GM23338 (cell line): ENCODE measurements around the gene RAN. TPM values are rescaled to one million over a fixed set of nuclear protein-coding genes. Genes with fewer than 3 reads are reported as not detected.
A peak's percentile ranks its signal among the peaks of the same experiment; 100 is the strongest.

ENCODE experiments used
- ATAC-seq: fragments of 200-7000 bp; cut with Tn5 transposase; 3 replicates; pipeline ENCODE4 v1.9.1; 2020
- DNase-seq: peaks from one replicate; pipeline ENCODE4 v3.0.0-alpha.2; 2015; ENCODE audit warnings: low spot score
- H2AFZ ChIP-seq: fragments of 200-600 bp; sonication (generic); 2 replicates; pipeline ENCODE4 v1.8.0; 2016; ENCODE audit warnings: antibody characterized with exemption, mild to moderate bottlenecking, moderate library complexity
- H3F3A ChIP-seq: fragments of 200-600 bp; sonication (generic); replicated peaks from 2 replicates; pipeline ENCODE4 v1.8.0; 2017; ENCODE audit warnings: antibody characterized with exemption, mixed run types, low read depth
- H3K27ac ChIP-seq: fragments of 200-600 bp; sonication (generic); 2 replicates; pipeline ENCODE4 v1.6.1; 2016; ENCODE audit warnings: low read depth
- H3K27me3 ChIP-seq: fragments of 200-600 bp; sonication (generic); 2 replicates; pipeline ENCODE4 v1.8.0; 2016; ENCODE audit warnings: mild to moderate bottlenecking, mixed run types, moderate library complexity; ENCODE audit not compliant: insufficient read depth
- H3K36me3 ChIP-seq: fragments of 200-600 bp; sonication (generic); 2 replicates; pipeline ENCODE4 v1.8.0; 2016; ENCODE audit warnings: mild to moderate bottlenecking; ENCODE audit not compliant: insufficient read depth
- H3K4me1 ChIP-seq: fragments of 200-600 bp; sonication (generic); 2 replicates; pipeline ENCODE4 v1.8.0; 2016; ENCODE audit warnings: mild to moderate bottlenecking, moderate library complexity; ENCODE audit not compliant: insufficient read depth
- H3K4me2 ChIP-seq: fragments of 200-600 bp; sonication (generic); 2 replicates; pipeline ENCODE4 v1.7.1; 2017; ENCODE audit warnings: mixed run types
- H3K4me3 ChIP-seq: fragments of 200-600 bp; sonication (generic); 2 replicates; pipeline ENCODE4 v1.6.1; 2016; ENCODE audit warnings: mixed run types
- H3K79me2 ChIP-seq: fragments of 200-600 bp; sonication (generic); replicated peaks from 2 replicates; pipeline ENCODE4 v1.8.0; 2017; ENCODE audit warnings: mild to moderate bottlenecking; ENCODE audit not compliant: insufficient read depth
- H3K9me2 ChIP-seq: fragments of 200-600 bp; sonication (generic); 2 replicates; pipeline ENCODE4 v1.8.0; 2017; ENCODE audit not compliant: insufficient read depth
- H4K20me1 ChIP-seq: fragments of 200-600 bp; sonication (generic); replicated peaks from 2 replicates; pipeline ENCODE4 v1.8.0; 2017; ENCODE audit warnings: mild to moderate bottlenecking; ENCODE audit not compliant: insufficient read depth
- H3K27ac Mint-ChIP-seq: 2 replicates; pipeline ENCODE4 v1.8.0; 2020; ENCODE audit warnings: inconsistent platforms, mild to moderate bottlenecking, moderate library complexity, mixed read lengths
- H3K27me3 Mint-ChIP-seq: 3 replicates; pipeline ENCODE4 v1.8.0; 2022; ENCODE audit warnings: low read depth, mild to moderate bottlenecking, moderate library complexity, mixed read lengths, inconsistent platforms; ENCODE audit not compliant: insufficient read depth, poor library complexity
- H3K36me3 Mint-ChIP-seq: 3 replicates; pipeline ENCODE4 v1.8.0; 2021; ENCODE audit warnings: low read depth, mild to moderate bottlenecking, inconsistent platforms, moderate library complexity, mixed read lengths
- H3K4me1 Mint-ChIP-seq: 3 replicates; pipeline ENCODE4 v1.8.0; 2020; ENCODE audit warnings: mild to moderate bottlenecking, inconsistent platforms, mixed read lengths
- H3K4me3 Mint-ChIP-seq: 3 replicates; pipeline ENCODE4 v1.8.0; 2021; ENCODE audit warnings: moderate library complexity, mild to moderate bottlenecking, inconsistent platforms, mixed read lengths
- H3K9me3 Mint-ChIP-seq: 3 replicates; pipeline ENCODE4 v1.8.0; 2020; ENCODE audit warnings: moderate library complexity, mild to moderate bottlenecking, inconsistent platforms, mixed read lengths
- CREB1 ChIP-seq: fragments of 250-450 bp; sonication (Bioruptor Pico); IDR thresholded peaks from 2 replicates; pipeline ENCODE4 v1.5.0; 2020; ENCODE audit warnings: low read depth, mild to moderate bottlenecking, moderate library complexity
- CTCF ChIP-seq, 2 experiments: fragments of 200-600 bp in 1 of 2; sonication (generic) in 1 of 2; conservative IDR thresholded peaks; 2 replicates each; pipeline versions ENCODE4 v1.5.1 to v1.6.1; 2016 to 2017; ENCODE audit warnings: antibody characterized with exemption in 2 of 2, low read depth in 2 of 2, mild to moderate bottlenecking in 2 of 2, moderate library complexity in 1 of 2
- ETS1 ChIP-seq: IDR thresholded peaks from 2 replicates; pipeline ENCODE4 v1.6.1; 2016; ENCODE audit warnings: antibody characterized with exemption
- NANOG ChIP-seq: IDR thresholded peaks from 2 replicates; pipeline ENCODE4 v1.6.1; 2016; ENCODE audit warnings: antibody characterized with exemption, borderline replicate concordance
- REST ChIP-seq: IDR thresholded peaks from one replicate; pipeline ENCODE4 v1.6.1; 2018; ENCODE audit warnings: antibody characterized with exemption; ENCODE audit not compliant: unreplicated experiment
- STAT1 ChIP-seq: IDR thresholded peaks from one replicate; pipeline ENCODE4 v1.6.1; 2016; ENCODE audit warnings: antibody characterized with exemption; ENCODE audit not compliant: unreplicated experiment
- polyA plus RNA-seq: library from polyadenylated mRNA; unstranded; fragments of >200 nt; fragmentation: Nextera tagmentation; extraction: Ambion mirVana; gene quantifications from 2 replicates; pipeline ENCODE4 v1.2.1, GENCODE V29; 2016
- total RNA-seq: library from RNA; depleted of rRNA; stranded (reverse); fragments of >200 nt; shearing (Covaris generic); gene quantifications from 2 replicates; pipeline ENCODE4 v1.2.3, GENCODE V29; 2014

Gene RAN
- total and polyA plus RNA-seq, 2 experiments from 2014 or later, result 976 to 2,289 TPM

- Histone ChIP-seq H3K36me3 (no peaks in the 10 kb centered on the region; the same call in 1 of the 2 replicates), H3K27me3 (no peaks in the 10 kb centered on the region), H3K4me1 (no peaks in the 10 kb centered on the region), H3K27ac (no peak overlapping the region), H3K4me2 (no peak overlapping the region), H2AFZ (no peak overlapping the region), H4K20me1 (no peaks in the 10 kb centered on the region), H3K79me2 (no peaks in the 10 kb centered on the region), H3K9me2 (no peaks in the 10 kb centered on the region), H3K4me3 (no peak overlapping the region), H3F3A (no peaks in the 10 kb centered on the region)
- Mint-ChIP-seq H3K27ac (no peak overlapping the region), H3K27me3 (peaks cover 9% of the 10 kb centered on the region), H3K4me1 (0 out of 3 replicates have a peak, but pooled peaks cover 2% of the 10 kb centered on the region), H3K36me3 (peaks cover 11% of the 10 kb centered on the region), H3K9me3 (peaks cover 16% of the 10 kb centered on the region), H3K4me3 (no peak overlapping the region)
- TF ChIP-seq CTCF (conservative IDR thresholded peaks at IDR 0.05; ENCODE audit: low read depth in 2 of 2), result peak; percentile 42 to 47
- TF ChIP-seq ETS1, result no peak
- TF ChIP-seq REST, result no peak
- no peak for TF ChIP-seq NANOG
- DNase-seq, result peak; percentile 21
- no peak for ATAC-seq
These were observed 8.6 kb upstream of the RAN start for GRCh38 chr12:130863298-130863697.

- Histone ChIP-seq H4K20me1 (peaks cover under 1% of the 10 kb centered on the region; the same call in 1 of the 2 replicates), H3K4me3 (no peak overlapping the region), H2AFZ (no peak overlapping the region), H3K9me2 (no peaks in the 10 kb centered on the region), H3K4me2 (no peak overlapping the region), H3K27ac (no peak overlapping the region), H3K4me1 (peaks cover 13% of the 10 kb centered on the region), H3K27me3 (no peaks in the 10 kb centered on the region), H3K79me2 (peaks cover 12% of the 10 kb centered on the region), H3F3A (peaks cover 10% of the 10 kb centered on the region), H3K36me3 (peaks cover 6% of the 10 kb centered on the region)
- DNase-seq (no peak), ATAC-seq (no peak)
- H3K4me3 Mint-ChIP-seq, result no peak overlapping the region
- no peak overlapping the region for H3K27ac Mint-ChIP-seq
- peaks cover 13% of the 10 kb centered on the region for H3K36me3 Mint-ChIP-seq
- H3K9me3 Mint-ChIP-seq, result peaks cover 7% of the 10 kb centered on the region; the same call in 1 of the 3 replicates
- H3K4me1 Mint-ChIP-seq, result peaks cover 13% of the 10 kb centered on the region
- H3K27me3 Mint-ChIP-seq, result peaks cover 14% of the 10 kb centered on the region
- TF ChIP-seq NANOG (no peak), ETS1 (no peak), STAT1 (no peak), CREB1 (no peak), REST (no peak)
These were observed 3.5 kb upstream of the RAN start for GRCh38 chr12:130868412-130868811.
